Panc1 (cell line): ENCODE data around the gene MPPED1.

Experiments used
- CTCF ChIP-seq: fragments of 450-650 bp; IDR thresholded peaks from 2 replicates; pipeline ENCODE4 v1.5.1; 2017; ENCODE audit warnings: mild to moderate bottlenecking
- POLR2AphosphoS5 ChIP-seq: IDR thresholded peaks from 2 replicates; pipeline ENCODE4 v1.6.1; 2012; ENCODE audit warnings: mild to moderate bottlenecking, low read depth, low read length, moderate library complexity
- SIN3A ChIP-seq: IDR thresholded peaks from 2 replicates; pipeline ENCODE4 v1.6.1; 2012; ENCODE audit warnings: low read depth, mild to moderate bottlenecking, low read length, moderate library complexity, borderline replicate concordance; ENCODE audit not compliant: insufficient read depth
- TCF7L2 ChIP-seq: IDR thresholded peaks from 2 replicates; pipeline ENCODE4 v1.6.1; 2011; ENCODE audit warnings: mild to moderate bottlenecking, low read depth, low read length, inconsistent platforms
- TF ChIP-seq, protein P1 (sequence below), 2 experiments: IDR thresholded peaks; 2 replicates each; pipeline ENCODE4 v1.6.1; 2011 to 2012; ENCODE audit warnings: low read depth in 2 of 2, control low read depth in 1 of 2, low read length in 1 of 2, mild to moderate bottlenecking in 1 of 2, moderate library complexity in 1 of 2; ENCODE audit not compliant: insufficient read depth in 1 of 2

DNA sequence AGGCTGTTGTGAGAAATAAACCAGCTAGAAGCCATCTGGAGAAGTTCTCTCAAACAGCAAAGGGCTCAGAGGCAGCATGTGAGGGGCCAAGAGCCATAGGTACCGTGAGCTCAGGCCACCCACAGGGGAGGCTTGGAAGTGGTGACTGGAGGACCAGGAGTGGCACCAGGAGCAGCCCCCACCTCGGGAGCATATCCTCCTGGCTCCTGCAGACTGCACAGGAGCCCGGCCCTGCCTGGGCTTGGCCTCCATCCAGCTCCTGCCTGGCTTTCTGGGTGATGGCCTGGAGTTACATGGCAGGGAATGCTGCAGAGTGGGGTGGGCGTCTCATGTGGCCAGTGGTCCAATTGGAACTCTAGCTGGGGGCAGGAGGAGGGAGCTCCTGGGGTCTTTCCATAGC is 4.2 kb upstream of the MPPED1 start:
- TF ChIP-seq CTCF: no peak
- TF ChIP-seq POLR2AphosphoS5: no peak
- TF ChIP-seq, protein P1, sequence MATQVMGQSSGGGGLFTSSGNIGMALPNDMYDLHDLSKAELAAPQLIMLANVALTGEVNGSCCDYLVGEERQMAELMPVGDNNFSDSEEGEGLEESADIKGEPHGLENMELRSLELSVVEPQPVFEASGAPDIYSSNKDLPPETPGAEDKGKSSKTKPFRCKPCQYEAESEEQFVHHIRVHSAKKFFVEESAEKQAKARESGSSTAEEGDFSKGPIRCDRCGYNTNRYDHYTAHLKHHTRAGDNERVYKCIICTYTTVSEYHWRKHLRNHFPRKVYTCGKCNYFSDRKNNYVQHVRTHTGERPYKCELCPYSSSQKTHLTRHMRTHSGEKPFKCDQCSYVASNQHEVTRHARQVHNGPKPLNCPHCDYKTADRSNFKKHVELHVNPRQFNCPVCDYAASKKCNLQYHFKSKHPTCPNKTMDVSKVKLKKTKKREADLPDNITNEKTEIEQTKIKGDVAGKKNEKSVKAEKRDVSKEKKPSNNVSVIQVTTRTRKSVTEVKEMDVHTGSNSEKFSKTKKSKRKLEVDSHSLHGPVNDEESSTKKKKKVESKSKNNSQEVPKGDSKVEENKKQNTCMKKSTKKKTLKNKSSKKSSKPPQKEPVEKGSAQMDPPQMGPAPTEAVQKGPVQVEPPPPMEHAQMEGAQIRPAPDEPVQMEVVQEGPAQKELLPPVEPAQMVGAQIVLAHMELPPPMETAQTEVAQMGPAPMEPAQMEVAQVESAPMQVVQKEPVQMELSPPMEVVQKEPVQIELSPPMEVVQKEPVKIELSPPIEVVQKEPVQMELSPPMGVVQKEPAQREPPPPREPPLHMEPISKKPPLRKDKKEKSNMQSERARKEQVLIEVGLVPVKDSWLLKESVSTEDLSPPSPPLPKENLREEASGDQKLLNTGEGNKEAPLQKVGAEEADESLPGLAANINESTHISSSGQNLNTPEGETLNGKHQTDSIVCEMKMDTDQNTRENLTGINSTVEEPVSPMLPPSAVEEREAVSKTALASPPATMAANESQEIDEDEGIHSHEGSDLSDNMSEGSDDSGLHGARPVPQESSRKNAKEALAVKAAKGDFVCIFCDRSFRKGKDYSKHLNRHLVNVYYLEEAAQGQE (IDR thresholded peaks at IDR 0.05; ENCODE audit: insufficient read depth in 1 of 2, low read depth in 2 of 2, low read length in 1 of 2): no peak
- no peak for TF ChIP-seq SIN3A
- no peak for TF ChIP-seq TCF7L2
